NCI-H748 treated with DMSO at 0.1 percent for 48 hours (cell line): ENCODE results near the gene MYL12A.
A peak's percentile ranks its signal among the peaks of the same experiment; 100 is the strongest.
"Not testable (repeated sequence)": the region's sequence is repeated elsewhere in the genome, so short reads cannot be mapped to it uniquely, and the experiment has no call there.

Experiments used
- DNase-seq: peaks from one replicate; lab custom pipeline; 2025; lab: John Stamatoyannopoulos, UW

MYL12A gene

DNA sequence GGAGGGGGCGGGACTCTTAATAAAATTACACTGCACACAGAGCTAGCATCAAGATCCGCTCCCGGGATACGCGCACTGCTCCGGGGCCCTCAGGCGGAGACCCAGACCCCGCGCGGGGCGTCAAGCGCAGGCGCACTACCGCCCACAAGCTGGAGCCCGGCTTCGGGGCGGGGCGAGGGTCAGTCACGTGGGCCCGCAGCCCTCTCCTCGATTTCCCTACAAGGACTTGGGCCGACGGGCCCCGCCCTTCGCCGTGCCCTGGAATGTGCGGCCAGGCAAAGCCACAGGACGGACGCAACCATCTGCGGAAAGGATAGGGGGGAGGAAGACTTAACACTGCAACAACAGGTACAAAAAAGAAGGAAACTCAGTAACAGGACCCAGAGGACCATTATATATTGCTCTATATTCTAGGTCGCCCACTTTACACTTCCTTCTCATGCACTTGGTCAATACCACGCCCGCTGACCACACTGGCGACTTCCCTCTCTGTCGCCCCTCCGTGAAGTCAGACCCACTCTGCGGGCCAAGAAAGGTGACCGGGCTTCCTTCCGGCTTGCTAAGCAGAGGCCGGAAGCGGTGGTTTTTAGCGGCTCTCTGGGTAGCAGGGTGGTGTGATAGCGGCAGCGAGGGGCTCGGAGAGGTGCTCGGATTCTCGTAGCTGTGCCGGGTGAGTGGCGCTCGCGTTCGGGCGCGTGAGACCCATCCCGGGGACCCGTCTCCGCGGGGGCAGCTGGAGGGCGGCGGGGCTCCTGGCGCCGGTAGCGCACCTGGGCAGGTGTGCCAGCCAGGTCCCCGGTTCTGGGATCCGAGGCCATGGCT lies at the start of gene MYL12A:
Gene MYL12A (plus strand): TSS at position 562 of the 822 bp plus-strand sequence. CDS start 5,447 bp downstream, outside the sequence.
- DNase-seq, result peak; percentile 88

DNA sequence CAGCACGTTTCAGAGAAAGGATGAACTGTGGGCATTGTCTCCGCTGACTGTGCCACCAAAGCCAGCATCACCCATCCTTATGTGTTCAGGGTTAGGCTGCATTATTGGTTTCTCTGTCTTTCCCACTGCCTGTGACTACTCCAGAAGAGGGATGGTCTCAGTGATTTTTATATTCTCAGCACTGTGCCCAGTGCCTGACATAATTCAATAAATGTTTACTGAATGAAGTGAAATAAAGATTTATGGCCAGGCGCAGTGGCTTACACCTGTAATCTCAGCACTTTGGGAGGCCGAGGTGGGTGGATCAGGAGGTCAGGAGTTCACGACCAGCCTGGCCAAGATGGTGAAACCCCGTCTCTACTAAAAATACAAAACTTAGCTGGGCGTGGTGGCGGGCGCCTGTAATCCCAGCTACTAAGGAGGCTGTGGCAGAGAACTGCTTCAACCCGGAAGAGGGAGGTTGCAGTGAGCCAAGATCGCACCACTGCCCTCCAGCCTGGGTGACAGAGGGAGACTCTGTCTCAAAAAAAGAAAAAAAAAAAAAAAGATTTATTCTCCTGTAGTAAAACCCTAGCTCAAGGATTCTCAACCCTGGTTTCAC lies 49.2 kb upstream of the MYL12A start:
- DNase-seq, result not testable (repeated sequence)

DNA sequence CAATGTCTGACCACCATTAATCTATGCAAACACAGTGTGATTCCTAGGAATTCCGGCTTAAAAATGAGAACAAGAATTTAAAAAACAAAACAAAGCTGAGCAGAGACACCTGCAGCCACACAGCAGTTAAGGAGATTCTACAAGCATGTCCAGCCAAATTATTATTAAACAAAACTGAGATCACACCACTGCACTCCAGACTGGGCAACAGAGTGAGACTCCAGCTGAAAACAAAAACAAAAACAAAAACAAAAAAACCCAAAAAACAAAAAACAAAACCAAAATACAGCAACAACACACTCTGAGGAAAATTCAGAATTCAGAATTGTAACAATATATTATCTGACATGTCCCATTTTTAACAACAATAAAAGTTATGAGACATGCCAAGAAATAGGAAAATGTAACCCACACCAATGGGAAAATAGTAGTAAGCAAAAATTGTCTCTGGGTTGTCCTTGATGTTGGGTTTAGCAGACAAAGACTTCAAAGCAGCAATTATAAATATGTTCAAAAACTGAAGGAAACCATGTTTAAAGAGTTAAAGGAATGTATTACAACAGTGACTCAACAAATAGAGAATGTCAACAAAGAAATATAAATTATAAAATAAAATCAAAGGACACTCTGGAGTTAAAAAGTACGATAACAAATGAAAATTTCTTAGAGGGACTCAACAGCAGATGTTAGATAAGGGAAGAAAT lies 47.5 kb upstream of the MYL12A start:
- DNase-seq, result no peak

DNA sequence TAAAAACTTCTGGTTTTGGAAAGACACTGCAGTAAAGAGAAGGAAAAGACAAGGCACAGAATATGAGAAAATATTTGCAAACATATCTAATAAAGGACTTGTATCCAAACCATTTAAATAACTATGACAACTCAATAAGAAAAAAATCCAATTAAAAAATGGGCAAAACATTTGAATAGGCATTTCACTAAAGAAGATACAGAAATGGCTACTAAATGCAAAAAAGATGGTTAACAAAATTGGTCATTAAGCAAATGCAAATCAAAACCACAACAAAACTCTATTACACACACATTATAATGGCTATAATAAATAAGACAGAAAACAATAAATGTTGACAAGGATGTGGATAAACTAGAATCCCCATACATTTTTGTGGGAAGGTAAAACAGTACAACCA lies 42.4 kb upstream of the MYL12A start:
- DNase-seq, result no peak

DNA sequence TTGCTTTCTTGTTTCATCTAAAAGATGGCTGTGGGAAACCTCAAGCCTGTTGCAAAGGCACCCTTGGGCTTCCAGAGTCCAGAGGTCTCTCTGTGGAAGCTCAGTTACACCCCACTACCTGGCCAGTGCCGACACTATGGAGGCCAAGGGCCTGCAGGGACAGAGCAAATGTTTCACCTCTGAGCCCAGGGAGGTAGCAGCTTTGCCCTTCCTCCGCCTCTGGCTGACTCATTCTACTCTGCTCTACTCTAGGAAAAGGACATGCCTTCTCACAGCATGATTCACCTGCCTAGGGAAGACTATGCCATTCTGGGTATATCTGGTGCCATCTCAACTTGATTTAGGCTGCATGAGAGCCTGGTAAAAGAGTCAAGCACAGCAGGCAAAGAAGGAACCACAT lies 40.0 kb upstream of the MYL12A start:
- no peak for DNase-seq

DNA sequence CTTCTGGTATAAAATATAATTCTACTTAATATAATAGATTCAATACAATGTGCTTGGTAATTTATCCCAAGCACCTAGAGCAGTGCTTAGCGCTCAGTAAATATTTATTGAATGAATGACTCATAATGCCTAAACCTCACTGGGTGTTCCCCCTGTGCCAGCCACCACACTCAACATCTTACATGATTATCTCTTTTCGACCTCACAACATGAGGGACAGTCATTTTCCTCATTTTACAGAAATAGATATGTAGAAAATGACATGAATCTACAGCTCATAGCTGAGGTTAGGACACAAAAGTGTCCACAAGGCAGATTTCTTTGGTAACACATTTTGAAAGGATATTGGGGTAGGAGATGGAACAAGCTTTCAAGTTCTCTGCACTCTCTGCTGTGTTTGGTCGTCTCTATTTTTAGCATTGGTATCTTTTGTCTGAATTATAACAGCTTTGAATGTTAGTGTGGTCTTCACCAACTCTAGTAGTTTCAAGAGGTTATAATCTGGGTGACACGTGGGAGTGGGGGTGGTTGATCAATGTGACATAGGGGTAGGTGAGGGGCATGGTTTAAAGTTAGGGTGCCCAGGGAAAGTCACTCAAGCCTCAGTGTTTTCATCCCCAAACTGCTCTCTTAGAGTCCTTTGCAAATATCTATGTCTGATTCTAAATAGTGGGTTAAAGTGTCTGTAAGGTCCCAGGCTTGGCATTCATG lies 37.6 kb upstream of the MYL12A start:
- no peak for DNase-seq

DNA sequence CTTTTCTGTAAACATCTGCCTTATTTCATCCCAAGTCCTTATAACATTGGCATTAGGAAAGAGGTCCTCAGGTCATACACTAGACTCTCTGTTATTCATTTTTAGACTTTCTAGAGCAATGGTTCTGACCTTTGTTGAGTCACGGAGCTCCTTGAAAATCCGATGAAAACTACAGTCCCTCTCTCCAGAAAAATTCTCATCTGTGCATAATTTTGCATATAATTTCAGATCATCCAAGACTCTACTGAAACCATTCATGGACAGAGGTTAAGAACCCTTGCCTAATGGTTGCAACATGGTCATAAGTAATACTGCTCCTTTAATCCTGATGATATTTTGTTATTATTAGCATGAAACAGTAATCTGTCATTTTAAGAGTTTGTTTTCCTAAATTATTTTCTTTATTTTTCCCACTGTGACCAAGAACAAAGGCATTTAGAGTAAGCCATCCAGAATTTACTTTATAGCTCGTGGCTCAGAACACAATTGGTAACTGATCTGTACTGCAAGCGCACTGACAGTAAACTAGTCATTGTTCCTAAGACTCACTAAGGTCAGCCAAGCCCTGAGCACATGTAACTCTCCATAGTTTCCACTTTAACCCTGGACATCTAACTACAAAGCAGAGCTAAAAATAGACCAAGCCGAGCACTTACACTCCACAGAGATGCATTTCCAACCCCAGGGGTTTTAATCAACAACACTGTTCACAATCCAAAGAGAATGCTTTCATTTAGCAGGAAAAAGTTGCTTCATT lies 36.2 kb upstream of the MYL12A start:
- DNase-seq, result no peak

DNA sequence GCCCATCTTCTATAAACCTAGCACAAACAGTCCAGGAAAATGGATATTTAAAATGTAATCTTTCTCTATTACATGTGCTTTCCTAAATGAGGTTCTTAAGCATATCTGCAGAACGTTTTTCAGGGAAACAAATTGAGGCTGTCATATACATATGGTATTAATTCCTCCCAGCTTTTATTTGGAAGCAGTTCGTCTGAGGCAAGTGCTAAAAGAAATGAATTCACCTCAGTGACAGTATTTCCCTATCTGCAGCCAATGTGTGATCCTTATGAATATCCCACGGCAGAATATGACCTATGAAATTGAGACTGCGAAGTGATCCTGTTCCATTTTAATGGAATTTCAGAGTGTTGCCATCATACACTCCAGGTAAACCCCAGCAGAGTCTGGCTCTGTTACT lies 34.9 kb upstream of the MYL12A start:
- DNase-seq, result no peak

DNA sequence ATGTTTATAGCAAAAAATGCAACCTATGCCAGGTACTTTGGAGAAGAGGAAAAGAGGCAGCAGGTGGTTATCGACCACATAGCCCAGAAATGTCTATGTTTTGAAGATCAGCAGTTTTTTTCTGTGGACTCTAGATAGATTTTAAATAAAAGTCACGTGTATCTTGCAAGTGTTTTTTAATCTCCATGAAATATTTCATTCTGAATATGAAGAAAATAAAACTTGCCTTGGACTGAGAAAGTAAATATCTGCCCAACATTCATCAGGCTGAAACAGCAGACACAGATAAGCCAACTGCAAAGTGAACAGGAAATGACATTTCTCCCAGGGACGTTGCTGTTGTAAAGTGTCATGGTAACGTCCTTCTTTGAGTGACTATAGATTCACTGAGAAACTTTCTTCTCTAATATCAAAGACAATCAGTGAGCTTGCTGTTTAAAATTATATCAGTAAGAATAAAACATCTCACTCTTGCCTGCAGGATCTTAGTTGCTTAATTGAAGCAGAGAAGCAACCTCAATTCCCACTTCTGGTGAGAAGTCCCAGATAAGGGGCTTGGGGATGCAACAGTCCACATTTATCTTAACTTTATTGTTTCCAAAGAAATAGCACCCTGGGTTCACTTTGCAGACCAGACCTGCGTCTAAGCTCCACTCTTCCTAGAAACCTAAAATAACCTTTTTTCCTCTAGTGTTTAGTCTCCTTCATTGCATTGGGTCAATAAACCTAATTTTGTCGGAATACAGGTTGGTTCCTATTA lies 34.1 kb upstream of the MYL12A start:
- DNase-seq, result no peak

DNA sequence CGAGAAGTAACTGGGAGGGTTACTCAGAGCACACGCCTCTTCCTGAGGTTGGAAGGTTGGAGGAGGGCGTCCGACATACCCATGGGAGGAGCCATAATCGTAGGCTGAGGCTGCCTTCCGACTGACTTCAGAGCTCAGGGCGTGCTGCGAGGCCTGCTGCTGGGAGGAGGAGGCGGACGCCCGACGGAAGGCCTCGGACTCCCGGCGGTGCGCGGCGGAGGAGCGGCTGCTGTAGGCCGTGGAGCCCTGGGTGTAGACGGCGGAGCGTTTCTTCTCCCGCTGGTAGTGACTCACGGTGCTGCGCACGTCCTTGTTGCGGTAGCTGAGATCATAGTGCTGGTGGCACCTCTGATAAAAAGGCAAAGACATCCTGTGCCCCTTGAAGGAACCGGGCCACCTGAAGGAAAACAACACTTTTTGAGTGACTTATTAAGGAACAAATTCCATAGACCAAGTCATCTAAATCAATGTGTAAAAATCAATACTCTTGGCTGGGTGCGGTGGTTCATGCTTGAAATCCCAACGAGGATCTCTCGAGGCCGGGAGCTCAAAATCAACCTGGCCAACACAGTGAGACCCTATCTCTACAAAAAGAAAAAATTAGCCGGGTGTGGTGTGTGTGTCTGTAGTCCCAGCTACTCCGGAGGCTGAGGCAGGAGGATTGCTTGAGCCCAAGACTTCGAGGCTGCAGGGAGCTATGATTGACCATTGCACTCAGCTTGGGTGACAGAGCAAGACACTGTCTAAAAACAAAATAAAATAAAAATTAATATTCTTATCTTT lies 32.6 kb upstream of the MYL12A start:
- no peak for DNase-seq

DNA sequence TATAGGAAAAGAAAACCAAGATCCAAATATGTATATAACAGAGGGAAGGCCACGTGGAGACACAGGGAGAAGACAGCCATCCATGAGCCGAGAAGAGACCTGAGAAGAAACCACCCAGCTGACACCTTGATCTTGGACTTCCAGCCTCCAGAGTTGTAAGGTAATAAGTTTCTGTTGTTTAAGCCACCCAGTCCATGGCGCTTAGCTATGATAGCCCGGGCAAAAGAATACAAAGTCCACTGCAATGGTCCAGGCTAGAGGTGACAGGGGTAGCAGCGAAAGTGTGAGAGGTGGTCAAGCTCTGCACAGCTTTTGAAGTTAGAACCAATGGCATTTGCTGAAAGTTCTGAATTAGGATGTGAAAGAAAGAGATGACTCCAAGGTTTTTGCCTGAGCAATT lies 30.6 kb upstream of the MYL12A start:
- no peak for DNase-seq

DNA sequence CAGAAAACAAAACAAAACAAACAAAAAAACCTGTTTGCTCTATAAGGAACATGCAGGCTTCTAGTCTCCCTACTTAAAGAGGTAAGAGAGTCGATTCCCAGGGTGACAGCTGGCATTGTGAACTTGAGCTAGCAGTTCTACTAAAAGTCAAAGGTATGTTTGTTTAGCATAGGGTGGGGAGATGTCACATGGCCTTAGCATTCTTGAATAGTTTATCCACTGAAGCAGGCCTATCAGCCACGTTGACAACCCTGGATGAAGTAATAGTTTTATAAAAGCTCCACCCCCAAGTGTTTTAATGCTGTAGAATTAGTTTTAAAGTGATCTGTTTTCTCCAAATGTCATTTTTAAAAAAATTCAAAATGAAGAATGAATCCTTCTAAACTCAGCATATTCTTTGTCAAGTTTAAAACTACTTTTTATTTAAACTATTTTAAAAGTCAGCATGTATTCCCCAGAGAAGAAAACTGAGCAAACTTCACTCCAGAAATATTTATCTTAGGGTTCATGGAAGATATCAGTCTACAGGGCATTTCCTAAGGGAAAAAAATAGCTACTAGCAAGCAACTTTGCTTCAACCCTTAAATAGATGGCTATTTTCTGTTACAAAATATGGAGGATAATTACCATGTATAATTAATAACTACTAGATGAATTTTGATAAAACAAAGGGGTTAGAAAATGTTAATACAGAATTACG lies 29.5 kb upstream of the MYL12A start:
- DNase-seq, result no peak

DNA sequence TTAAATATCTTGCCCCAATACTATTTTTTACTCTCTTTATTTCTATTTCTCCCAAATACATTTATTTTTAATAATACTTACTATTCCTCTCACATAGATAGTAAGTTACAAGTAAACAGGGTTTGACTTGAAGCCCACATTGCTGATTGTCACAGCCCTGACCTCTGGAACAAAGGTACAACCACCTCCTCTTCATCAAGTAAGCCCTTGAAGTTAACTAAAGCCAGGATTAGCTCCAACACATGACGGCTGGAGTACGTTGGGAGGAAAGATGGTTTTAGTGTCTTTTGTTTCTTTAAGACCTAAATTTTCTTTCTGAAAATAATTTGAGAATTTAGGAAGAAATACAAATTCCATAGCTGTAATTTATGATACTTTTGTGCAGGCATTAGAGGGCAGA lies 28.8 kb upstream of the MYL12A start:
- no peak for DNase-seq

DNA sequence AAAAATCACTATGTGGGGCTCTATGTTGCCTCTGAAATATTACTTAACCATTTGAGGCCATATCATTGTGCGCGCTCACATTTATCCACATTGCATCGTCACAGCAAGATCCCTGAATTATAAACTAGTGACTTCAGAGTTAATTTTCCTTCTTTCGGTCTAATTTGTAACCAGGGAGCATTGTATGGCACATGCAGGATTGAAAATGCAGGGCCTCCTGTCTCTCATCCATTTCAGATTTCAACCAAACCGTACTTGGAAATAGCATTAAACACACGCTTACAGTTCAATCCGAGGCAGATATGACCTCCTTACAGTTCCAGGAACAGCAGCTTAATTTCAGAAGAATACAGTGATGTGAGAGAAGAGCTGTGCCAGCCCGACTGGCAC lies 28.4 kb upstream of the MYL12A start:
- no peak for DNase-seq

DNA sequence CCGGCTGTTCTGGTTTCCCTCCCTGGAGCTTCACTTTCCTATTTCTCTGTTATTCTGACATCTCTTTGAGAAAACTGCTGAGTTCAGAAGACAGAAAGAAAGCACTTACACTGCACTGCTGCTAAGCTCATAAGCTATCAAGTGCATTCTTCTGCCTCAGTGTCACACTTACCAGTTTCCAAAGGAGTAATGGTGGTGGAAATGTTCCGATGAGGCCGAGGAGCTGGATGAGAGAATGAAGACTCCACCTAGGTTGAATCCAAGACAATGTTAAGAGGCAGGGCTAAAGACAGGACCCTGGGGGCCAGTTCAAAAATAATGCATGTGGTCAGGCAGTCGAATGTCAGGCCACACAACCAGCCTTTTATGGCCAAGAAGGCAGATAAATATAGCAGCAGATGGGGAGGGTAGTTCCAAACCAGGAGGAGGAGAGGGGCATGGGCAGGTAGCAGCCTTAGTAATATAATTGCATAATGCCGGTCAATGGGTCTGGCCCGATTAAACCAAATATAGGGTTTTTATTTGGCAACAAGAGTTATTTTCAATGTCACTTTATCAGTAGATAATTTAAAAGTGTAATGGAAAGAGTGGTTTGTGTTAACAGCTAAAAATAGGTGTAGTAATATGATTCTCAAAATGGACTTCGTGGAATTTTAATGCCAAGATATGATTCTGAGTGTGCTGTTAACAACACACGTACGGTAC lies 27.8 kb upstream of the MYL12A start, which contains the start of gene MYOM1:
Gene MYOM1 (minus strand): TSS at position 338 of the 705 bp plus-strand sequence. CDS start 4,745 bp downstream, outside the sequence.
- no peak for DNase-seq

DNA sequence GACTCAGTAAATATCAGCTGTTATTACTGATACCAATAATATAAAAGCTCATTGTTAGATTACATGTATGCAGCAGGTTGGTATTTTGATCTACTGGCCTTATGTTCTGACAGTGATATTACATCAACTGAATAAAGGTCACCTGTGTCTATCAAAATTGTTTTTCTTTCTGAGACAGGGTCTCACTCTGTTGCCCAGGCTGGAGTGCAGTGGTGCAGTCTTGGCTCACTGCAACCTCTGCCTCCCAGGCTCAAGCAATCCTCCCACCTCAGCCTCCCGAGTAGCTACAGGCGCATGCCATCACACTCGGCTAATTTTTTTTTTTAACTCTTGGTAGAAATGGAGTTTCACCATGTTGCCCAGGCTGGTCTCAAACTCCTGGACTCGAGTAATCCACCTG lies 26.7 kb upstream of the MYL12A start:
- DNase-seq, result not testable (repeated sequence)

DNA sequence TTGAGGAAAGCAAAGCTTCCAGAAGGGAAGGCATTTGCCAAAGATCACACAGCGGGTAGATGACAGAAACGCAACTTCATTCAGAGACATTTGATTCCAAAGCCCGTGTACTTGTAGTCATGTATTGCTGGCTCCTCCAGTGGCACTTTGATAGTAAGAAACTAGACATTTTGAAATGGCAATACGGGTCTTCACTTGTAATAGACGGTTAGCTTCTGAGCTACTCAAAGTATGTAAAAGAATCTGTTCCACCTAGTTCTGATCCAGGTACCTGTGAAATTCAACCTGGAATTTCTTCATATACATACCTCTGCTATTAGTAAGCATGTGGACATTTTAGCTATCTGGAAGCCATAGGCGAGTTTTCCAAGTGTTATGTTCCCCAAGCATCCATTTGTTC lies 26.1 kb upstream of the MYL12A start:
- no peak for DNase-seq

DNA sequence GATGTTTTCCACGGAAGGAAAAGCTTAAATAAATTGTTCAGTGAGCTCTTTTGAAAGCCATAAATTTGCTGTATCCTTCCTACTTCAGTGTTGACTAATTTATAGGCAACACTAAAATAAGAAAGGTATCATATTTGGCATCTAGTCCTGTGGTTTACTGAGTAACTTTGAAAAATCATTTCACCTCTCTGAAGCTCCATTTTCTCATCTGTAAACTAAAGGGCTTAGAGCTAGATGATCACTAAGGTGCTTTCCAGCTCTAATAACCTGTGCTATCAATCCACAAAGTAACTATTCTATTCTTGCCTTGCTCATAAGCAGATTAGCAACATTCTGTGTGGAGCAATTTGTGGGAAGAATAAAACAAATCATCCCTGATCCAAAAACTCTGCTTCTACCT lies 24.2 kb upstream of the MYL12A start:
- DNase-seq, result no peak

DNA sequence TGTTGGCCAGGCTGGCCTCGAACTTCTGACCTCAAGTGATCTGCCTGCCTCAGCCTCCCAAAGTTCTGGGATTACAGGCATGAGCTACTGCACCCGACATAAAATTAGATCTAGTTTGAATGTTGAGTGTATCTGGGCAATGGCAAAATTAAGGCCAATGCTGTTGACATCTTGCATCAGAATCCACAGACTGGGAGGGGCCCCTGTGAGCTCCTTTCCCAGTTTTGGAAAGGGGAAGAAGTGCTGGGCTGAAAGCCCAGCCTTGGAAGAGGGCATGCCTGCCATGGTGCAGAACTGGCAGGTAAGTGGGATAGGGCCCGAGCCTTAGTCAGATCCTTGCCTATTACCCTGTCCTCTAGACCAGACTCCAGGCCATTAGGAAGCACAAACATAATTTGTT lies 23.4 kb upstream of the MYL12A start:
- no peak for DNase-seq
